Measurements from ENCODE around the gene GLIPR1.
"Not testable (repeated sequence)": the region's sequence is repeated elsewhere in the genome, so short reads cannot be mapped to it uniquely, and the experiment has no call there.

Gene GLIPR1

GRCh38 chr12:75481774-75482173, 1.2 kb downstream of the GLIPR1 start:
- TF ChIP-seq SPI1 (IDR thresholded peaks at IDR 0.05; ENCODE audit: borderline replicate concordance, low read depth), result no peak
- peak overlapping the region; percentile 47 for H3K4me3 ChIP-seq (replicated peaks; ENCODE audit: insufficient read depth, low read length)
- peak overlapping the region; percentile 96 for H3K27ac ChIP-seq (replicated peaks)
- no peaks in the 10 kb centered on the region for H3K27me3 ChIP-seq (ENCODE audit: insufficient read depth, poor library complexity, severe bottlenecking)
- DNase-seq (ENCODE audit: low read depth in 1 of 2, low spot score in 1 of 2), result peak; percentile 58 to 71

GRCh38 chr12:75482646-75483045, 2.1 kb downstream of the GLIPR1 start:
- TF ChIP-seq SPI1 (IDR thresholded peaks at IDR 0.05; ENCODE audit: borderline replicate concordance, low read depth), result no peak
- TF ChIP-seq REST (IDR thresholded peaks at IDR 0.05; ENCODE audit: insufficient replicate concordance, low read depth), result no peak
- TF ChIP-seq GABPA (IDR thresholded peaks at IDR 0.05; ENCODE audit: low read depth), result no peak
- no peak for TF ChIP-seq CTCF (IDR thresholded peaks at IDR 0.05; ENCODE audit: insufficient read depth, low read length)
- TF ChIP-seq POLR2AphosphoS5 (IDR thresholded peaks at IDR 0.05; ENCODE audit: low read depth), result no peak
- DNase-seq (ENCODE audit: low read depth in 1 of 2, low spot score in 1 of 2), result no peak
- Histone ChIP-seq H3K4me3 (replicated peaks; ENCODE audit: insufficient read depth, low read length) (peak overlapping the region; percentile 47), H3K27me3 (ENCODE audit: insufficient read depth, poor library complexity, severe bottlenecking) (no peaks in the 10 kb centered on the region), H3K27ac (replicated peaks) (peak overlapping the region; percentile 96)

- Histone ChIP-seq H3K27me3 (ENCODE audit: insufficient read depth, poor library complexity, severe bottlenecking) (no peaks in the 10 kb centered on the region), H3K27ac (replicated peaks) (peak overlapping the region; percentile 96), H3K4me3 (replicated peaks; ENCODE audit: insufficient read depth, low read length) (no peak overlapping the region)
- TF ChIP-seq SPI1 (IDR thresholded peaks at IDR 0.05; ENCODE audit: borderline replicate concordance, low read depth), result no peak
- no peak for DNase-seq (ENCODE audit: low read depth in 1 of 2, low spot score in 1 of 2)
These were observed 2.9 kb downstream of the GLIPR1 start for GRCh38 chr12:75483431-75483830.

- not testable (repeated sequence) for H3K4me3 ChIP-seq (replicated peaks; ENCODE audit: insufficient read depth, low read length); DNase-seq (ENCODE audit: low read depth in 1 of 2, low spot score in 1 of 2); H3K27ac ChIP-seq (replicated peaks); H3K27me3 ChIP-seq (ENCODE audit: insufficient read depth, poor library complexity, severe bottlenecking)
These were observed 3.9 kb downstream of the GLIPR1 start for GRCh38 chr12:75484450-75484849.

- Histone ChIP-seq H3K27me3 (ENCODE audit: insufficient read depth, poor library complexity, severe bottlenecking) (no peaks in the 10 kb centered on the region), H3K4me3 (replicated peaks; ENCODE audit: insufficient read depth, low read length) (no peak overlapping the region), H3K27ac (replicated peaks) (no peak overlapping the region)
- TF ChIP-seq CTCF (IDR thresholded peaks at IDR 0.05; ENCODE audit: insufficient read depth, low read length), result no peak
- no peak for TF ChIP-seq GABPA (IDR thresholded peaks at IDR 0.05; ENCODE audit: low read depth)
- TF ChIP-seq REST (IDR thresholded peaks at IDR 0.05; ENCODE audit: insufficient replicate concordance, low read depth), result no peak
- no peak for TF ChIP-seq SPI1 (IDR thresholded peaks at IDR 0.05; ENCODE audit: borderline replicate concordance, low read depth)
- no peak for TF ChIP-seq POLR2AphosphoS5 (IDR thresholded peaks at IDR 0.05; ENCODE audit: low read depth)
- DNase-seq (ENCODE audit: low read depth in 1 of 2, low spot score in 1 of 2), result no peak
These were observed 6.8 kb downstream of the GLIPR1 start for GRCh38 chr12:75487308-75487707.
